A673 (cell line): ENCODE results near the gene SLC35F1.

Experiments used
- EZH2 ChIP-seq: fragments of 200-600 bp; sonication (generic); IDR thresholded peaks from 2 replicates; pipeline ENCODE4 v1.6.1; 2017; ENCODE audit warnings: borderline replicate concordance, low read depth, mild to moderate bottlenecking, mixed read lengths, antibody characterized with exemption, low read length; ENCODE audit not compliant: poor library complexity, severe bottlenecking
- TF ChIP-seq, protein P1 (sequence below): fragments of 300-800, 200-600 bp; sonication (generic); conservative IDR thresholded peaks from 2 replicates; pipeline ENCODE4 v1.5.1; 2017; ENCODE audit warnings: low read depth, mild to moderate bottlenecking, antibody characterized with exemption, low read length, moderate library complexity, mixed read lengths

DNA sequence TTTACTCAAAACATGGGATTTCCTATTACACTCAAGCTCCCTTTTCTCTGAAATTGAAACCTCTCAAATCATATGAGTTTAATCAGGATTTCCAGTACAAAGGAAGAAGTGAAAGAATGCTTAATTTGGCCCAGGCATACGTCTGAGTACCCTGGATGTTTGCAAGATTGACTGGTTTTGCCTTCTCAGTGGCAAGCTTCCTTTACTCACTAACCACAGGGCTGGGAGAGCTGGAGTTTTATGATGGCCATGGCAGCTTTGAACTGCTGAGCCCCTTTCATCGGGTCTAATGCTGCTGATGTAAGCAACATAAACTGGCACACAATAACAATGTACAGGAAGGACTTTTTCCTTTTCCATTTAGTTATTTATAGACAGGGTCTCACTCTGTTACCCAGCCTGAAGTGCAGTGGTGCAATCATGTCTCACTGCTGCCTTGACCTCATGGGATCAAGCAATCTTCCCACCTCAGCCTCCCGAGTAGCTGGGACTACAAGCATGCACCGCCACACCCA, 194.8 kb downstream of the SLC35F1 start:
- TF ChIP-seq, protein P1, sequence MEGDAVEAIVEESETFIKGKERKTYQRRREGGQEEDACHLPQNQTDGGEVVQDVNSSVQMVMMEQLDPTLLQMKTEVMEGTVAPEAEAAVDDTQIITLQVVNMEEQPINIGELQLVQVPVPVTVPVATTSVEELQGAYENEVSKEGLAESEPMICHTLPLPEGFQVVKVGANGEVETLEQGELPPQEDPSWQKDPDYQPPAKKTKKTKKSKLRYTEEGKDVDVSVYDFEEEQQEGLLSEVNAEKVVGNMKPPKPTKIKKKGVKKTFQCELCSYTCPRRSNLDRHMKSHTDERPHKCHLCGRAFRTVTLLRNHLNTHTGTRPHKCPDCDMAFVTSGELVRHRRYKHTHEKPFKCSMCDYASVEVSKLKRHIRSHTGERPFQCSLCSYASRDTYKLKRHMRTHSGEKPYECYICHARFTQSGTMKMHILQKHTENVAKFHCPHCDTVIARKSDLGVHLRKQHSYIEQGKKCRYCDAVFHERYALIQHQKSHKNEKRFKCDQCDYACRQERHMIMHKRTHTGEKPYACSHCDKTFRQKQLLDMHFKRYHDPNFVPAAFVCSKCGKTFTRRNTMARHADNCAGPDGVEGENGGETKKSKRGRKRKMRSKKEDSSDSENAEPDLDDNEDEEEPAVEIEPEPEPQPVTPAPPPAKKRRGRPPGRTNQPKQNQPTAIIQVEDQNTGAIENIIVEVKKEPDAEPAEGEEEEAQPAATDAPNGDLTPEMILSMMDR = no peak
- TF ChIP-seq EZH2 = no peak
